Upper lobe of left lung (tissue), 6 donors: ENCODE results near the gene ORM1. TPM values are rescaled to one million over a fixed set of nuclear protein-coding genes. Genes with fewer than 3 reads are reported as not detected.
"Not testable (repeated sequence)": the region's sequence is repeated elsewhere in the genome, so short reads cannot be mapped to it uniquely, and the experiment has no call there.

Source experiments
- ATAC-seq, 2 donors: fragments of 200-7000 bp; cut with Tn5 transposase; one replicate each; pipeline ENCODE4 v1.9.1; 2022; ENCODE audit warnings: mild to moderate bottlenecking in 2 of 2, moderate library complexity in 2 of 2; ENCODE audit not compliant: low FRiP score in 2 of 2
- DNase-seq, 2 donors: peaks; one replicate each; pipeline ENCODE4 v3.0.0-alpha.2; 2019 to 2020
- H3K27ac ChIP-seq, 4 donors: fragments of 200-600 bp; sonication (generic); one replicate each; pipeline ENCODE4 v1.5.1; 2016 to 2019
- H3K27me3 ChIP-seq, 4 donors: fragments of 200-600 bp; sonication (generic); one replicate each; pipeline ENCODE4 v1.5.1; 2017 to 2019
- H3K36me3 ChIP-seq, 4 donors: fragments of 200-600 bp; sonication (generic); one replicate each; pipeline ENCODE4 v1.5.1; 2016 to 2019
- H3K4me1 ChIP-seq, 4 donors: fragments of 200-600 bp; sonication (generic); one replicate each; pipeline ENCODE4 v1.5.1; 2018 to 2019
- H3K4me3 ChIP-seq, 4 donors: fragments of 200-600 bp; sonication (generic); one replicate each; pipeline ENCODE4 v1.5.1; 2017 to 2019; ENCODE audit warnings: mild to moderate bottlenecking in 2 of 4, moderate library complexity in 1 of 4
- H3K9me3 ChIP-seq, 4 donors: fragments of 200-600 bp; sonication (generic); one replicate each; pipeline ENCODE4 v1.5.1; 2018 to 2019
- CTCF ChIP-seq, 6 experiments: fragments of 450-650 bp in 4 of 6; fragments of 200-600 bp in 2 of 6; sonication (generic) in 2 of 6; IDR thresholded peaks; one replicate each; pipeline ENCODE4 v1.5.1; 2016 to 2019; ENCODE audit warnings: antibody characterized with exemption in 6 of 6
- EP300 ChIP-seq, 4 donors: sonication (generic); formaldehyde crosslinking; IDR thresholded peaks; one replicate each; pipeline ENCODE4 v1.5.1; 2017; ENCODE audit warnings: antibody characterized with exemption in 4 of 4, control low read depth in 2 of 4
- POLR2A ChIP-seq, 4 donors: fragments of 450-650 bp; IDR thresholded peaks; one replicate each; pipeline ENCODE4 v1.5.1; 2016 to 2017; ENCODE audit warnings: antibody characterized with exemption in 4 of 4, mild to moderate bottlenecking in 2 of 4
- POLR2AphosphoS5 ChIP-seq, 2 donors: sonication (generic); formaldehyde crosslinking; IDR thresholded peaks; one replicate each; pipeline ENCODE4 v1.5.1; 2017; ENCODE audit warnings: antibody characterized with exemption in 2 of 2
- WGBS, 2 donors: methylation state at CpG; one replicate each; pipeline ENCODE4 v1.1.5; 2017 to 2018; 5-methylcytosine and 5-hydroxymethylcytosine counted together
- total RNA-seq, 6 donors: library from RNA; depleted of rRNA in 4 of 6; stranded (reverse); fragments of >200 nt in 4 of 6; gene quantifications; one replicate each; pipeline versions ENCODE4 v1.1.0 to v1.2.1, GENCODE V29; 2016 to 2021
- donor health status: DM: no; HTN: no; CAD: no; lungs with moderate emphysema.
- donor health status: DM: no; HTN: yes; CAD: no; lungs with severe emphysema.

Gene ORM1
- total RNA-seq, 6 donors from 2014 or later = 1.8 to 17.9 (median 12.0) TPM; not detected in 1

- DNase-seq (no peak), ATAC-seq (no peak)
- no peak overlapping the region for H3K27ac ChIP-seq
- no peaks in the 10 kb centered on the region for H3K9me3 ChIP-seq
- no peak for TF ChIP-seq CTCF (IDR thresholded peaks at IDR 0.05)
- TF ChIP-seq EP300 (IDR thresholded peaks at IDR 0.05) = no peak
- TF ChIP-seq POLR2AphosphoS5 (IDR thresholded peaks at IDR 0.05) = no peak
- TF ChIP-seq POLR2A (IDR thresholded peaks at IDR 0.05) = no peak
- no peaks in the 10 kb centered on the region for H3K27me3 ChIP-seq
- H3K36me3 ChIP-seq = no peaks in the 10 kb centered on the region
- 96 to 100% methylated on average over 1 to 8 of the region's 8 CpGs for WGBS, 2 donors
- H3K4me3 ChIP-seq = no peak overlapping the region
- no peaks in the 10 kb centered on the region for H3K4me1 ChIP-seq
Measured at GRCh38 chr9:114327749-114328148, 4.9 kb downstream of the ORM1 start.

- H3K9me3 ChIP-seq, H3K27me3 ChIP-seq, H3K4me1 ChIP-seq, DNase-seq, H3K4me3 ChIP-seq, H3K36me3 ChIP-seq, ATAC-seq: not testable (repeated sequence)
- peak overlapping the region in 1 of 4 donors; percentile 49 for H3K27ac ChIP-seq
- 85 to 87% methylated on average over 10 of the region's 10 CpGs for WGBS, 2 donors
Measured at GRCh38 chr9:114328357-114328820, 5.5 kb downstream of the ORM1 start.

- H3K36me3 ChIP-seq, H3K27me3 ChIP-seq, H3K9me3 ChIP-seq, DNase-seq, H3K4me3 ChIP-seq, ATAC-seq, H3K4me1 ChIP-seq: not testable (repeated sequence)
- peak overlapping the region in 1 of 4 donors; percentile 49 for H3K27ac ChIP-seq
- 44 to 74% methylated on average over 10 of the region's 12 CpGs for WGBS, 2 donors
Measured at GRCh38 chr9:114328937-114329624, 6.2 kb downstream of the ORM1 start.

GRCh38 chr9:114329625-114330022, 6.7 kb downstream of the ORM1 start, which contains the start of gene ORM2:
Gene ORM2 (plus strand): TSS chr9:114329869. CDS start chr9:114329905, 36 bp downstream.
- no CpG with 5 or more reads among the region's 10 CpGs for WGBS, 2 donors
- H3K9me3 ChIP-seq, DNase-seq, H3K36me3 ChIP-seq, H3K4me3 ChIP-seq, H3K4me1 ChIP-seq, H3K27me3 ChIP-seq: not testable (repeated sequence)
- peak; percentile 42 to 74 for ATAC-seq
- H3K27ac ChIP-seq = peak within 1 kb of the TSS in 1 of 4 donors; percentile 49

- no peak for TF ChIP-seq EP300 (IDR thresholded peaks at IDR 0.05)
- TF ChIP-seq POLR2A (IDR thresholded peaks at IDR 0.05) = no peak
- no peak for TF ChIP-seq CTCF (IDR thresholded peaks at IDR 0.05)
- no peak for TF ChIP-seq POLR2AphosphoS5 (IDR thresholded peaks at IDR 0.05)
- Histone ChIP-seq H3K4me1 (no peaks in the 10 kb centered on the region), H3K27ac (no peak overlapping the region), H3K9me3 (no peaks in the 10 kb centered on the region), H3K4me3 (no peak overlapping the region), H3K27me3 (no peaks in the 10 kb centered on the region), H3K36me3 (peaks cover 0 to 13% (median 10%) of the 10 kb centered on the region in 4 donors)
- ATAC-seq (no peak), DNase-seq (no peak)
- WGBS, 2 donors = 70 to 78% methylated on average over 10 of the region's 10 CpGs
Measured at GRCh38 chr9:114330636-114331035, 7.7 kb downstream of the ORM1 start.

- not testable (repeated sequence) for H3K9me3 ChIP-seq, H3K4me3 ChIP-seq, H3K4me1 ChIP-seq, ATAC-seq, H3K27me3 ChIP-seq, DNase-seq, H3K27ac ChIP-seq
- WGBS, 2 donors = 74 to 79% methylated on average over 2 to 17 of the region's 19 CpGs
- TF ChIP-seq POLR2A (IDR thresholded peaks at IDR 0.05) = peak in 1 of 4 donors; percentile 9
- H3K36me3 ChIP-seq = peaks cover 2 to 22% (median 14%) of the 10 kb centered on the region in 4 donors
Measured at GRCh38 chr9:114331229-114332195, 8.6 kb downstream of the ORM1 start.
